Effector CD8-positive, alpha-beta T cell (primary cell): ENCODE results near the gene RTL10.
"Not testable (repeated sequence)": the region's sequence is repeated elsewhere in the genome, so short reads cannot be mapped to it uniquely, and the experiment has no call there.

ENCODE experiments used
- DNase-seq: peaks from one replicate; lab custom pipeline; 2025; lab: John Stamatoyannopoulos, UW

Gene RTL10

DNA sequence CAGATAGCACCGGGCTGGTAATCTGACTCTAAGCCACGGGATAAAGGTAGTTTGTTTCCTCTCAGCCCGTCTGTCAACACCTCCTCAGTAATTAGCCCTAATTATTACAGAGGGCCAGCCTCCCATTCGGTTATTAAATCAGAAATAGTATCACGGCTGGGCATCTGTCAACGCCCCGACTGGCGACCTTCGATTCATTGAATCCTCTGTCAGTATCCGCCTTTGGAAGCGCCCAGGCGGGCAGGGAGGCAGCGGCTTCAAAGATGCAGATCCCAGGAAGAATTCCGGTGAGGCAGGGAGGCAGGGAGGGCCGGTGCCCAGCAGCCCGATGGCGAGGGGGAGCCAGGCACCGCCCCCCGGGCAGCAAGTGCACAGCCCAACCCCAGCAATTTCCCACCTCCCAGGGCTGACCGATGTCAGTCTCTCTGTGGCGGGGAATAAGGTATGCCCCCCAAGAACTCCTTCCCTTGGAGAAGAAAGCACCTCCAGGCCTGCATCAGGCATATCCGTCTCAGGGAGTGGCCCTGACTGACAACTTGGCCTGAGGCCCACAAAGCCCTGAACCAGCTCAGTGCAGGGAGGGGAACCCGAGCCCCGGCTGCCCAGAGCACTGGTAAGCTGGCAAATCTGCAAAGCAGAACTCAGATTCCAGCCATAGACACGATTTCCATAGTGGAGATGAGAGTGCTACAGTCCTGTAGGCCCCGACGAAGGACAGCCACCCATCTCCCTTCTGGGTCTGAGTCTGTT, 11.4 kb downstream of the RTL10 start:
- DNase-seq, result no peak

- no peak for DNase-seq
Observed at GRCh38 chr22:19842393-19843106, 12.1 kb downstream of the RTL10 start.

DNA sequence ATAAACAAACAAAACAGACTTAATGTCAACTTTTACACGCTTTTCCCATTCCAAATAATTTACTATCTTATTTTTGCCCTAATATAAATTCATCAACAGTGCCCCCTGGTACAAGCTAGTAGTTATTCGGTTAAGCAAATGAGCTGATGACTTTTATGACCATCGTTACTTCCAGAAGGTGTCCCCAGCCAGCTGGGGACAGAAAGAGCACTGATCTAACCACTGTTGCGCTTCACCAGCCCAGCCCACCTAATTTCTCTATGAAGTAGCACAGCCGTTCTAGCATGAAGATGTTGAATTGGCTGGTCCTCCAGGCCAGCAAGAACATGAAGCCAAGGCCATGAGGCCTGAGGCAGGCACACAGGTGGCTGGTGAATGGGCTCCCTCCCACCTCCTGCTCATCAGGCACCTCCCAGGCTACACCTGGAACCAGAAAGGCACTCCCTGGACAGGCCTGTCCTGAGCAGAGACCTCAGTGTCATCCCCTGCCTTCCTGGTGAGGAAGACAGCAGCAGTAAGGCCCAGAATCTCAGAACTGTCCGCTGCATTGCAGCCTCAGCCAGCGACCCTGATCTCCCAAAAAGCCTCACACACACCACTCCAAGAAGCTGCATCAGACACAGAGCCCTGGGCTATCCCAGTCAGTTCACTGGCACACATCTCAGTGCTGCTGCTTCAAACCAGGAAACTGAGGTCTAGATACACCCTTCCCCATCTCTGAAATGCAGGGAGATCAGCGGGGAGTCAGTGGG, 12.9 kb downstream of the RTL10 start:
- no peak for DNase-seq

DNA sequence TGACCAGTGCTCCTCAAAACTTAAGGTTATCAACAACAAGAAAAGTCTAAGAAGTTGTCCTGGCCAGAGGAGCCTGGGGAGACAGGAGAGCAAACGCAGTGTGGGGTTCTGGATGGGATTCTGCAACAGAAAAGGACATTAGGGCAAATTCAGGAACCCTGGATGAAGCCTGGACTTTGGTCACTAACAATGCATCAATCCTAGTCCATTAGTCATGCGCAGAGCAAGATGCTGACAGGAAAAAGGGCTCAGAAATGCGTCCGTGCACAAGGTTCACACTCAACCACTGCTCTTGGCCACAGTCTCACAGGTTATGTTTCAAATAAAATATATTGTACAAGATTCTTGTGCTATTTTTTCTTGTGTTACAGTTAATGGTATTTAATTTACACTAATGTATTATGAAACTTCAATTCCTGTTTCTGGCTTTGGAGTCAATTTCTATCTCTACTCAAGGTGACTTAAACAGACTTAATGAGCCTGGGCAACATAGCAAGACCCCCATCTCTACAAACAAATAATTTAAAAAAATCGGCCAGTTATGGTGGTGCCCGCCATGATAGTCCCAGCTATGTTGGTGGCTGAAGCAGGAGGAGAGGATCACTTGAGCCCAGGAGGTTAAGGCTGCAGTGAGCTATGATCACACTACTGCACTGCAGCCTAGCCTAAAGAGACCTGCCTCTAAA, 13.6 kb downstream of the RTL10 start:
- no peak for DNase-seq

DNA sequence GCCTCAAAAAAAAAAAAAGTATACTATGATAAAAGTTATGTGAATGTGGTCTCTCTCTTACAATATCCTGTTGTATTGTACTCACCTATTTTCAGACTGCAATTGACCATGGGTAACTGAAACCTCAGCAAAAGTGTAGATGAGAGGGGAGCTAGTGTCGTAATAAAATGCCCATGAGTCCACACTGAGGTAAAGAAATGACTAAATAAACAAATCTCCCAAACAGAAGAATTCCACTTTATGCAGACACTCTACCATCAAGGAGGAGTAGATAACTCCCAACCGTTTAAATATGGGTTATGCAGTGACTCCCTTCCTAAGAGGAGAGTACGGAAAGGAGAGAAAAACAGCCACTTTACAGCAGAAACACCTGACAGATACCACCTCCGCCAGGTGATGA, 14.6 kb downstream of the RTL10 start:
- no peak for DNase-seq

DNA sequence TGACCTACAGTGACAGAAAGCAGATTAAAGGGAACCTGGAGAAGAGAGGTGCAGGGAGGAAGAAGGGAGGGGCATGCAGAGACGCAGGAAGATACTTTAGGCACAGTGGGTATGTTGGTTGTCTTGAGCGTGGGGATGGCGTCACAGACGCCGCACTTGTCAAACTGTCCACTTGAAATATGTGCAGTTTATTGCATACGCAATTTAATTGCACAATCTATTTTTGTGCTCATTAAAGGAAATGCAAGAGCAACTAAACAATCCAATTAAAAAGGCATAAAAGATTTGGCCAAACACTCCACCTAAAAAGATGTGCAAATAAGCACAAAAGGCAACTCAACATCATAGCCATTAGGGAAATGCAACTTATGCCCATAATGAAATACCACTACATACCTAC, 16.8 kb downstream of the RTL10 start:
- DNase-seq, result no peak

DNA sequence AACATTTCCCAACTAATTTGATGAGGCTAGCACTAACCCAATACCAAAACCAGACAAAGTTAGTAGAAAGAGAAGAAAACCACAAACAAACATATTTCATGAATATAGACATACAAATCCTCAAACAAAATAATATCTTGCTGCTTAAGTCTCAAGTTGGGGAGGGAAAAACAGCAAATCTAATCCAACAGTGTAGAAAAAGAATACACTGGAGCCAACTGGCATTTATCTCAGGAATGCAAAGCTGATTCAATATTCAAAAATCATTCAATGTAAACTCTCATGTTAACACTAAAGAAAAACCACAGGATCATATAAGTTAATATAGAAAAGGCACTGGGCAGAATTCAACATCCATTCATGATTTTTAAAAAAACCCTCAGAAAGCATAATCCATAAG, 18.2 kb downstream of the RTL10 start:
- DNase-seq, result no peak

- DNase-seq, result no peak
Observed at GRCh38 chr22:19834599-19834998, 20.1 kb downstream of the RTL10 start.

DNA sequence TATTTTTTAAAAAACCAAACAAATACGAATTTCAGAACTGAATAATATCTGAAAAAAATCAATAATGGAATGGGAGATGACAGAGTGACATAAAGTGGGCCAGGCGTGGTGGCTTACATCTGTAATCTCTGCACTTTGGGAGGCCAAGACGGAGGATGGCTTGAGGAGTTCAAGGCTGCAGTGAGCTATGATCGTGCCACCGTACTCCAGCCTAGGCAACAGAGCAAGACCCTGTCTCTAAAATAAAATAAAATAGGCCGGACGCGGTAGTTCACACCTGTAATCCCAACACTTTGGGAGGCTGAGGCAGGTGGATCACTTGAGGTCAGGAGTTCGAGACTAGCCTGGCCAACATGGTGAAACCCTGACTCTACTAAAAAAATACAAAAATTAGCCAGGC, 21.3 kb downstream of the RTL10 start:
- DNase-seq, result not testable (repeated sequence)

DNA sequence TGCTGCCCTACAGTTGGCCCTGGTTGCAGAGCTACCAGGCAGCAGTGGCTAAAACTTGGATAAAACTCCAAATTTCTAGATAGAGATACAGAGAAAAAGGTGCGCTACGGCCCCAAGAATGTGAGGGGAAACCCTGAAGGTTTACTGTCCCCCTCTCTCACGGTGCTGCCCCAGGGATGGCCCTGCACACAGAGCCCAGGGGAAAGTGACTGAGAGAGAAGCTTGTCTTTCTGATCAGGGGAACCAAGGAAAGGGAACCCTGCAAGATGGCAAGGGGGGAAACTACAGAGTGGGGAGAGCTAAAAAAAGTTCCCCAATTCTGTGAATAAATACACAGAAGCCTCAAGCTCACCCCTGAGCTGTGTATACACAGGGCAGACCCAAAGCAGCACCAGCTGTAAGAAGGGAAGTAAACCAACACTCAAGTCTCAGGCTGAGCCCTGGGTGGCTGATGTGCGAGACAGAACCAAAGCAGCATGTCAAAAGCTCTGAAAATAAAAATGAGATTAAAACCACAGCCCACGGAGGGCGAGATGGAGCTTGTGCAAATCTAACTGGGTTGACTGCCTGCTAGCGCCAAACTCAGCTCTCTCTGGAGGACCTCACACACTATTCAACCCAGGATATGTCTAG, 22.1 kb downstream of the RTL10 start:
- no peak for DNase-seq

GRCh38 chr22:19831979-19832378, 22.7 kb downstream of the RTL10 start:
- not testable (repeated sequence) for DNase-seq

DNA sequence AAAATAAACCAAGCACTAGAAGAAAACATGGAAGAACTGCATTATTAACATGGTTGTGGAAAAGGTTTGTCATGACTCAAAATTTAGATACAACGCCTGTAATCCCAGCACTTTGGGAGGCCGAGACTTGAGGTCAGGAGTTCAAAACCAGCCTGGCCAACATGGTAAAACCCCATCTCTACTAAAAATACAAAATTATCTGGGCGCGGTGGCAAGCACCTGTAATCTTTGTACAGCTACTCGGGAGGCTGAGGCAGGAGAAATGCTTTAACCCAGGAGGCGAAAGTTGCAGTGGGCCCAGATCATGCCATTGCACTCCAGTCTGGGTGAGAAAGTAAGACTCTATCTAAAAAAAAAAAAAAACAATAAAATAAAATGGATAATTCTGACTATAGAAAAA, 23.7 kb downstream of the RTL10 start:
- no peak for DNase-seq

DNA sequence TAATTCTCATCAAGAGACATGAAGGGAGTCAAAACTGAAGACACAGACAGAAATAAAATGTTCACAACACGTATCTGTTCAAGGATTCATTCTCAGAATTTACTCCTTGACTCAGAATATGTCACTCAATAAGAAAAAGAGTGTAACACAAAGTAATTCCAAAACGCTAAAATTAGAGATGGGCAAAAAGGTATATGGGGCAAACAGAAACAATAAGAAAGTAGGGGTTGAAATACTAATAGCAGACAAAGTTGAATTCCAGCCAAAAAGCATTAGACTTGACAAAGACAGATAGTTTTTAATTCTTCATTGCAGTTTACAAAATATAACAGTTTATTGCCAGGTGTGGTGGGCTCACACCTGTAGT, 26.7 kb downstream of the RTL10 start:
- no peak for DNase-seq

DNA sequence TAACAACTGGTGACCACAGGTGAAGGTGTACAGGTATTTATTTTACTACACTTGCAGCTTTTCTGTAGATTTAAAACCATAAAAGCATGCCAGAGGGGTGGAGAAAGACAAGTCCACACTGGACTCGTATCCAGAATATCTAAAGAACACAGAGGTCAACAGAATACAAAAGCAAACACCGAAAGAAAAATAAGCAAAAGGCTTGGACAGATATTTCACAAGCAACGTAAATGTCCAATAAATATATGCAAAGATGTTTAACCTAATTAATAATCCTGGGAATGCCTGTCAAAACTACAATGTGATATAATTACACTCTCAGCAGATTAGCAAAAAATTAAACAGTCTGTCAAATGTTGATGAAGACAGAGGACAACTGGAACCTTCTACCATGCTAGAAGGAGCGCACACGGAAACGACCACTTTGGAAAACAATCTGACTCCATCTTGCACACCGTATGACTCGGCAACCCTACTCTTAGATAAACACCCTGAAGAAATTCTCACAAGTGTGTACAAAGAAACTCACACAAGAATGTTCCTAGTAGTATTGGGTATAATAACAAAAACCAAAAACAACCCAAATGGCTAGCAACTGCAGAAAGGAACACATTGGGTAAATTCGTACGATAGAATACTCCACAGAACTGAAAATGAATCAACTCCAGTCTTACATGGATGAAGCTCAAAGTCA, 27.2 kb downstream of the RTL10 start:
- DNase-seq, result no peak

- no peak for DNase-seq
Observed at GRCh38 chr22:19826619-19826950, 28.1 kb downstream of the RTL10 start.

DNA sequence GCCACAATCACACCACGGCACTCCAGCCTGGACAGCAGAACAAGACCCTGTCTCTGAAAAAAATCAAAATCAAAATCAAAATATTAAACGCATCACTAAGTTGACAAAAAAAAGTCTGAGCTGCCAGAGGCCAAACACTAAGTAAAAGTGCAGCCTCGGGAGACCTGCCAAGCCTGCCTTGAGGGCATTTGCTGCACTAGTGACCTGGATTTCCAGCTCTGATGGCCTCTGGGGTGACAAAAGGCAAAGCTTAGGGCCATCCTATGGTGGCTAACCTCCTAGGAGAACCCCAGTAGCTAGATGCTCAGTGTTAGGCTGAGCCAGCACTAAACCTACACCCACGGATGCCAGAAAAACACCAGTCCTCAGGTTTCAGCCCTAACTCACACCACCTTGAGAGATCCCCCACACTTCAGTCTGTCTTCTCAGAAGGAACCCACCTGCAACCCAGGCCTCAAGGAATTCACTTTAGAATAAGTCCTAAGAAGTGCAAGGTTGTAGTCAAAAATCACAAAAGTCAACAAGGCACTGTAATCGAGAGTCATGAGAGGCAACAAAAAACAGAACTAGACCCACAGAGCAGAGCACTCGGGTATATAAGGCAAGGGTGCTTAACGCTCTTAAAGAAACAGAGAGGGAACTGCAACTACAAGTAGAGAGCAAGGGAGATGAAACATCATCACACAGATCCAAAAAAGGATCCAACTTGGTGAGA, 28.6 kb downstream of the RTL10 start:
- DNase-seq, result no peak

DNA sequence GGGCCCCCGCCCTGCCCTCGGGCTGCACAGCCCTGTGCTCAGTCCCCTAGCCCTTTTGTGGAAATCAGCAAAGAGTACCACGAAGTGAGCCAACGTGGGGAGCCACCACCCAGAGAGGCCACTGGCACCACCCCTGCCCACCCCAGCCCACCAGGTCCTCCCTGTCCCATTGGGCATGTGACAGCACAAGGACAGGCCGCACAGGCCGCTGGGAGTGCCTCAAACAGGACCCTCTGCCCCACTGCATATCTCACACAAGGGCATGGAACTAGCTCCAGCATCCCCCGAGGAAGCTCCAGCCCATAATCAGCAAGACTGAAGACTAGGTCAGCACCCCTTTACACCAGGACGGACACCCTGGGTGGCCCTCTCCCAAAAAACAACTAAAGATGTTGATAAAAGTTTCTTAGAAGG, 29.7 kb downstream of the RTL10 start:
- DNase-seq, result no peak

DNA sequence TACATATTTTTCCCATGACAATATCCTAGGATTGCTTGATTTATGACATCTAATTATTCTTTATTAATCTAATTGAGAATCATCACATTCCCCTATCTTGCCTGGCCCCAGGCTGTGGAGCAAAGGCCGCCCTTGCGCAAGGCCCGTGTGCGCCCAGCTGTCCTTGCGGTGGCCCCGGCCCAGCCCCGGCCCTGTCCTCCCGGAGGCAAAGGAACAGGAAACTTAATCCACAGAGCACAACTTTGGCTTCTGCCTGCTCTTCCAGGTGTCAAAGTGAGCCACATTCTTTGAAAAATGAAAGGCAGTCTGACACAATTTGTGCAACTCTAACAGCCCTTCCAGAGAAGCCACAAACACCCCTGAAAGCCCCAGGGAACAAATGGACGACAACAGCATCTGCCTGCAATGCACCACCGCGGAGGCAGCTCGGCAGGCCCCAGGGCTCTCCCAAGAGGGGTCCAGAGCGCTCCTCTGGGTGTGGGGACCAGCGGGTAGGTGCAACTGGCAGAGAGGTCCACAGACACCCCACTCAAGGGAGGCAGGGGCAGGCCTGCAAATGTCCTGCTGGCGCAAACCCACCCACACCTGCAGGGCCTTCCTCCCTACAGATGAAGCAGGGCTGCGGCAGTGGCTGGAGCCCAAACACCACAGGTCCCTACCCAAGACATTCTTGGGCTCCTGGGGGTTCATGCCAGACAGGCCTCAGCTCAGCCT, 30.3 kb downstream of the RTL10 start:
- no peak for DNase-seq

DNA sequence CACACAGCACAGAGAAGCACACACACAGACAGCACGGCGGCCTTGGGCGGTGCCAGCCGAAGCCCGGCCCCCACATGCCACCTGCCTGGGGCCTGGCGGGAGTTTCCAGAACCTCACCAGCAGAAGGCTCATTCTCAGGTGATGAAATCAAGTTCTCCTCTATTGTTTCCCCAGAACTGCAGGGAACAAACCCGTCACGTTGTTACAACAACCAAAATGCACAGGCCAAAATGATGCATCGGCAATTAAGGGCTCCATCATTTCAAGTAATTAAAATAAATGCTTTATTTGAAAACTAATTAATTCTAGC, 30.8 kb downstream of the RTL10 start:
- DNase-seq, result no peak

DNA sequence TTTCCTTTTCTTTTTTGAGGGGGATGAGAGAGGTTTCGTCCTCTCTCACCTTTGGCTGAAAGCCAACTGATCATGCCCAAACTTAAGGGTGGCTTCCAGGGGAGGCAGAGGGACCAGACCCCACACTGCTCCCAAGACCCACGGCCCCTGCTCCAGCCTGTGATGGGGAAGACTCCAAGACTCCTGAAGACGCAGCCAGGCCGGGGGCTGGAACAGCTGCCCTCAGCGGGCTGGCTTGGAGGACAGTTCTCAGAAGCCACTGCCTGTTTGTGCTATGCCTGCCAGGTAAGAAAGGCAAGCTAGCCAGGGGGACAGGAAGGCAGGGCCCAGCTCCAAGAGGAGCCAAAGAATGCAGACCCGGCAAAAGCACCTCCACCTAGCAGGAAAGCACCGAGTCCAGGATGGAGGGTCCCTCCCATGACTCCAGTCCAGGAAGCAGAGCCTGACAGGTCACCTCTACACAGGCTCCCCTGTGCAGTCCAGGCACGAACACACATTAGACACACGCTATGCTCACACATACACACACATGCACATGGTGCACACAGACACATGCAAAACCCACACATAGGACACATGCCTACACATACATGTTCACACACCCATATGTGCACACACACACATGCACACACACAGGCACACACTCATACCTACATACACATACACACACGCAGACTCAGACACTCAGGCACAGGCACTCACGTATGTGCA, 31.3 kb downstream of the RTL10 start:
- no peak for DNase-seq
